Stimulated activated CD4-positive, alpha-beta T cell treated with anti-CD3 and anti-CD28 coated beads, TNF-alpha, amount 100 ng/mL, for 24 hours (primary cell): ENCODE measurements around the gene CELA3A.
A peak's percentile ranks its signal among the peaks of the same experiment; 100 is the strongest.
"Not testable (repeated sequence)": the region's sequence is repeated elsewhere in the genome, so short reads cannot be mapped to it uniquely, and the experiment has no call there.

Experiments
- DNase-seq, 3 experiments: peaks; one replicate each; pipeline ENCODE4 v3.0.0-alpha.2; 2020; ENCODE audit warnings: low read depth in 3 of 3

Gene CELA3A

DNA sequence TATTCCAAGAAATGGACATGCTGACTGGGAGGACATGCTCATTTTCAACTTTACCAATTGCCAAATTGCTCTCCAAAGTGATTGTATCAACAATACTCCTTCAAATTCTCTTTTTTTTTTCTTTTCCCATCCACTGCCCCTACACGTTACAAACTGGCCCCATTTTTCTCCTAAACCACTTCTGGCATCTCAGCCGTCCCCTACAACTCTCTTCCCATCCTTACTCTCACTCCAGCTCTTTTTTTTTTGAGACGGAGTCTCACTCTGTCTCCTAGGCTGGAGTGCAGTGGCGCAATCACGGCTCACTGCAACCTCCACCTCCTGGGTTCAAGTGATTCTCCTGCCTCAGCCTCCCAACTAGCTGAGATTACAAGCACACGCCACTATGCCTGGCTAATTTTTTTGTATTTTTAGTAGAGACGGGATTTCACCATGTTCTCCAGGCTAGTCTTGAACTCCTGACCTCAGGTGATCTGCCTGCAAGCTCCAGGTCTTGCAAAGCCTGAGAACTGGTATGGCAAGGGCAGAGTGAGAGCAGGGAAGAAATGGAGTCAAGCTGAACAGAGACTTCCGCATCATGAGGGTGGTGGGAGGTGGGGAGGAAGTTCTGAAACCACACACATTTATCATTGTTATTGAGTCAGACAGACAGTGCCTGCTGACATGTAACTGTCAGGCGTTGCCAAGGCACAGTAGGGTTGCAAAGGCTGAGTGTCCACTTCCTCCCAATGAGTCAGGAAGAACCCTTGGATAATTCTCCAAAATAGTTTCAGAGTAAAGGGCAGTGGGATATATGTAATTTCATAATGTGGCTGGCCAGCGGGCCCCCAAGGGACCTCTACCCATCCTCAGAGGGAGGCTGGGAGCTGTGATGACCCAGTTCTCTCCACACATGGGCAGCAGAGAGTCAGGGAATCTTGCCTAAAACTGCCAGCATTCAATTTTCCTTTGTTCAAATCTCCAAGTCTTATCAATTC, 17.4 kb downstream of the CELA3A start:
- peak; percentile 48 to 63 (median 58) for DNase-seq

DNA sequence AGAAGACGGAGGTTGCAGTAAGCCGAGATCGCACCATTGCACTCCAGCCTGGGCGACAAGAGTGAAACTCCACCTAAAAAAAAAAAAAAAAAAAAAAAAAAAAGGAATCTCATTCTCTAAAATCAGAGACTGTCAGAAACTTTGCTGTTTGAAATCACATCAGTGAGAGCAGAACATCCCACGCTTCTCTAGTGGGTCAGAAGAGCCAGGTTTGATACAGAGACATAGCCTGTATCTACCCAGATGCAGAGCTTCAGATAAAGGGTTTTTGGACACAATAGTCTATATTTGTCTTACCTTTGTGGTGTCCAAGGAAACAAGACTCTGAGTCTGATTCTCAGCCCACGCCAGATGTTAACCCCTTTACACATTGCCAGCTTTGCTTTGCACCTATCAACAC, 19.6 kb downstream of the CELA3A start:
- no peak for DNase-seq

DNA sequence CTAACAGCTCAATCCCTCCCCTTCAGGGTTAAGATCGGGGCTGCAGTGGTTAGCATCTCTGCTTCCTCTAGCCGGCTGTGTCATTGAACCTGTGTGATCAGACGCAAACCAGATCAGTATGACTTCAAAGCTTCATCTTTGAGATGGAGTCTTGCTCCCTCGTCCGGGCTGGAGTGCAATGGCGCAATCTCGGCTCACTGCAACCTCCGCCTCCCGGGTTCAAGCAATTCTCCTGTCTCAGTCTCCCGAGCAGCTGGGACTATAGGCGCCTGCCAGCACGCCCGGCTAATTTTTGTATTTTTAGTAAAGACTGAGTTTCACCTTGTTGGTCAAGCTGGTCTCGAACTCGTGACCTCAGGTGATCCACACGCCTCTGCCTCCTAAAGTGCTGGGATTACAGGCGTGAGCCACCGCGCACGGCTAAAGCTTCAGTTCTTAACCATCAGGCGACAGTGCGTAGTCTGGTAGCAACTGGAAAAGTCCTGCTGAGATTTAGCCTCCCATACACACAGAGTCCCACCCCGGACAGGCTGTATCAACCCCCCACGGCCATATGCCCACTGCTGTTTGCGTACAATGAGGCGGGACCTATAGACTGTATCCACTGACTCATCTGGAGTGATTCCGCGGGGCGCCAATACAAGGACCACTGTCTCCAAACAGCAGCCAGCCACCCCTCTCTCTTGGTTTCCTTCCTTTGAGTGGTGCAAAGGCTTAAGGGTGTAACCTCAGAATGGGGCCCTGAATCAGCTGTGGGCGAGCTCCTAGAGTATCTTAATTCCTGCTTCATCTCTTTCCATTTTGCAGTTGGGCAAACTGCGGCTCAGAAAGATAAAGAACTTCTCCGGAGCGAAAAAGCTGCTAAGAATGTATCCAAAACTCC, 23.3 kb downstream of the CELA3A start:
- peak; percentile 48 to 63 (median 61) for DNase-seq

DNA sequence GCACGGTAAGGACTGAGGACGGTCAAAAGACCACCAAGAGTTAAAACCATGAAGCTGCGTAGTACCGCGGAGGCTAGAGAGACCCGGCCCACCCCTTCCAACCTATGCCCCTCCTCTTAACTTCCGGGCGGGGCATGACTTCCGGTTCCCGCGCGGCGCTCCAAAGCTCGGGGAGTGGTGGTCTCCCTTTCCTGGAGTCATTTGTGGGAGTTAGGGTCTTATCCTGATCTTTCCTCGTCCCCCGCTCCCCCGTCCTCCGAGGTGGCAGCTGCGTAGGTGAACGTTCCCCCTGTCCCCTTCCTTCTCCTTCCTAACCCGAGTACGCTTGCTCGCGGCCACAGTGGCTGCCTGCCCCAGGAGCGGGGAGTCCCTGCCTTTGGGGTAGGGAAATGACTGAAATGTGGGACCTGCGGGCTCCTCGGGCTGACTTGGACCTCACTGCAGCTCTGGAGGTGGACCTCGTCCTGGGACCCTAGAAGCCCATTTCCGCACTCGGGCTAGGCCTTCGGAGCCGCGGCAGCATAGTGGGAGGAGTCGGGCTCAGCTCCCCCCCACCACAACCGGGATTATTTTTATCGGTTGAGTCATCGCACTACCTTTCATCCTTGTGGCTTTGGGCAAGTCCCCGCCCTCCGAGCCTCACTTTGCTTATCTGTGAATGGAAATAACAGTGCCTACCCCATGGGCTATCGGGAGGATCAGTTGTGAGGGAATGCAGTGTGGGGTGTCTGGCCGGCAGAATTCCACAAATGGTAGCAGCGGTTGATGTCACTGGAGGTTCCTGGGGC, 24.1 kb downstream of the CELA3A start:
- peak; percentile 81 to 87 (median 86) for DNase-seq

DNA sequence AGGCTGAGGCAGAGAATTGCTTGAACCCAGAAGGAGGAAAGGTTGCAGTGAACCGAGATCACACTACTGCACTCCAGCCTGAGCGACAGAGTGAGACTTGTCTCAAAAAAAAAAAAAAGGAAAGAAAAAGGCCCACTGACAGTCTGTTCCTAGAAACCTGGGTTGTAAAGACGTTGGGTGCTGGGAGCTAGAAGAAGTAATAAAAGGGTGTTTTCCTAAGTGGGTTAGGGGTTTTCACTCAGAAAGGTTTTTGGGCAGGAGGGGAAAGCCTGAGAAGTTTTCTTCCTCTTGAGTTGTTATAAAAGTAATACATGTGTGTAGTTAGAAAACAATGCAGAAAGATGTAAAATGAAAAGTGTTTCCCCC, 25.4 kb downstream of the CELA3A start:
- no peak for DNase-seq

DNA sequence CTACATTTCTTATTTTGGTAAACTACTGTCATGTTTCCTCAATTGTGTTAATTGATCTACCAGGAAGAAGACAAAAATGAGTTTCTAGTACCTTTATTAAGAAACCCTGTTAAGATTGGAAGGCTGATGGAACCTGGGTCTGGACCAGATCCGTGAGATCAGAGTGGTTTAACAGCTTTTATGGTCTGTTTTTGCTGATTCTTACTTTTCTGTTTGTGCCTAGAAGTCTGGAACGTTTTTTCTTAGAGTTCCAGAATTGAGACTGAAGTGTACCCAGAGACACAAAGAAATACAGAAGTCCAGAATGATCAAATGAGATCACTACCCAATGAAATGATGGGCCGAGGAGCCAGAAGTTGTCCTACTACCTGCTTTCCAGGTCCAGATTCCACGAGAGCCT, 28.6 kb downstream of the CELA3A start:
- no peak for DNase-seq

DNA sequence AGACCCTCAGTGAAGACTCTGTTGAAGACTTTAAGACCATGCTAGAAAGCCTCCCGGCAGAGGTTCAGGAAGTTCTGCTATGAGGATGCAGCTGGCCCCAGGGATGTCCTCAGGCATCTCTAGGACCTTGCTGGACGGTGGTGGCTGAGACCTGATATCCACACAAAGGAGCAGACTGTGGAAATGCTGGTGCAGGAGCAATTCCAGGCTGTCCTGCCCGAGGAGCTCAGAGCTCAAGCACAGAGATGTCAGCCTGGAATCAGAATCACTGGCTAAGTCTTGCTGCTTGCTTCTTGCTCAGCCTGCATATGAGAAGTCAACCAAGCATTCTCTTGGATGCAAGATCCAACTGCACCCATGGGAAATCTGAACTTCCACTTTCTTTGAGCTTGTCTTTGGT, 29.0 kb downstream of the CELA3A start:
- no peak for DNase-seq

DNA sequence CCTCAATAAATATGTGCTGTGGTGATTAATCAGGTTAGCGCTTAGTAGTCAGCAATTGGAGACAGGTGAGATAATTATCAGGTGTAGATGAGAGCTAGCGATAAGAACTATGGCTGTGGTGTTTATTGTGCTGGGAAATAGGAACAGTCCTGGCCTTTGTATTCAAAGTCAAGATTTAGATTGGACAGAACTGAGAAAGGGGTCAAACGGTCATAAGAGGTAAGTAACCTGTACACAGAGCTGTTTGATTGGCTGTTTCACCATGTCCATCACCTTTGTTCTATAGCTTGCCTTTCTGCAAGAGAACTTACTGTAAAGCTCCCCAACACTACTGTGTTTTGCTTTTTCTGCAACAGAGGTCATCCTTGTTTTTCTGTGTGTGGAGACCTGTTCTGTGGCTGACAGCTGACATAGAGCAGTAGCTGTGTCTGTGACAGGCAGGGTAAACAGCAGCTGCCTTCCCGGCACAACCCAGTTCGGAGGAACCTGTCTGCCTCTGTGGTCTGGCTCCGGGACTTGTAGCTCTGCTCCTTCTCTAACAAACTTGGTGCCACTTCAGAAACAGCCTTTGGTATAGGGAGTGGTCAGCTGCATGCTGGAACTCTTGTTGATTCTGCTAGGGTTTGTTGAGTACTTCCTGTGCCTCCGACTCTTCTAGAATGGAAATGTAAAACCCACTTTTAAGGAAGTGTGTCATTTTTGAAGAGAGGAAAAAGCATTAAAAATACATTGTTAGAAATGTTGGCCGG, 29.9 kb downstream of the CELA3A start:
- no peak for DNase-seq

DNA sequence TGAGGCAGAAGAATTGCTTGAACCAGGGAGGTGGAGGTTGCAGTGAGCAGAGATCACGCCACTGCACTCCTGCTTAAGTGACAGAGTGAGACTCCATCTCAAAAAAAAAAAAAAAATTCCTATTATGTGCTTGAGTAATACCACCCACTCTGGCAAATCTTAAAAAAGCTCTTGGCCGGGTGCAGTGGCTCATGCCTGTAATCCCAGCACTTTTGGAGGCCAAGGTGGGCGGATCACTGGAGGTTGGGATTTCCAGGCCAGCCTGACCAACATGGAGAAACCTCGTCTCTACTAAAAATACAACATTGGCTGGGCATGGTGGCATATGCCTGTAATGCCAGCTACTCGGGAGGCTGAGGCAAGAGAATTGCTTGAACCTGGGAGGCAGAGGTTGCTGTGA, 33.4 kb downstream of the CELA3A start:
- DNase-seq: not testable (repeated sequence)

DNA sequence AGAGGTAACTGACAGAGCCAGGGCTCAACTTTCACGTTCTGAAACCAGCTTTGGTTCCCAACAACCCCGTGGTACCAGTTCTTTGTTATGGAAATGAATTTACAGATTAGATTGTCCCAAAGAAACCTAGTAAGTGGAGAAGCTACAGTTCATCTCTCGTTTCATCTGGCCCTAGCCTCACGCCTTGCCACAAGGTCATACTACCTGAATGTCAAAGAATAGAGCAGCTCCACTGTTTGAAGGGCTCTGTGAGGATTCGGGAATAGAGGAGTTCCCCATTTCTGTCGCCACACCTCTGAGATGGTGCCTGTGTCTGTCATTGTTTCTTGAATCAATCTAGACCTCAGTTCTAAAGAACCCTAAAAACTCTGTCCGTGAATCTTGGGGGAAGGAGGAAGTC, 36.1 kb downstream of the CELA3A start:
- no peak for DNase-seq

DNA sequence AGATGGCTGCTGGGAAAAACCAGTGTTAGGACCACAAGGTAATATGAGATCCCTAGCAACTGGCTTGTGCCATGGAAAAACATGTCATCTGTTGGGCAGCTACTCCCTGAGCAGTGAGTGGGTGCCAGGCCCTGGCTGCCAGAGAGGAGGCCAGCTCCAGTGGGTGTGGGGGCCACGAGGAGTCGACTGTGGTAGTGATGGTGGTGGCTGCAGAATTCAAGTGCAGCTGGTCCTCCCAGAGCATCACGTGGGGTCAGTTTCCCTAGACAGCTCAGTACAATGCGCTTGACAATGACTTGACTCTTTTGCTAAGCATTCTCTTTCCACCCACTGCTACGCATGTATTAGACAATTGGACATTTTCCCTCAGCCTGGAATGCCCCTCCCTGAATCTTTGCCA, 36.6 kb downstream of the CELA3A start:
- no peak for DNase-seq

DNA sequence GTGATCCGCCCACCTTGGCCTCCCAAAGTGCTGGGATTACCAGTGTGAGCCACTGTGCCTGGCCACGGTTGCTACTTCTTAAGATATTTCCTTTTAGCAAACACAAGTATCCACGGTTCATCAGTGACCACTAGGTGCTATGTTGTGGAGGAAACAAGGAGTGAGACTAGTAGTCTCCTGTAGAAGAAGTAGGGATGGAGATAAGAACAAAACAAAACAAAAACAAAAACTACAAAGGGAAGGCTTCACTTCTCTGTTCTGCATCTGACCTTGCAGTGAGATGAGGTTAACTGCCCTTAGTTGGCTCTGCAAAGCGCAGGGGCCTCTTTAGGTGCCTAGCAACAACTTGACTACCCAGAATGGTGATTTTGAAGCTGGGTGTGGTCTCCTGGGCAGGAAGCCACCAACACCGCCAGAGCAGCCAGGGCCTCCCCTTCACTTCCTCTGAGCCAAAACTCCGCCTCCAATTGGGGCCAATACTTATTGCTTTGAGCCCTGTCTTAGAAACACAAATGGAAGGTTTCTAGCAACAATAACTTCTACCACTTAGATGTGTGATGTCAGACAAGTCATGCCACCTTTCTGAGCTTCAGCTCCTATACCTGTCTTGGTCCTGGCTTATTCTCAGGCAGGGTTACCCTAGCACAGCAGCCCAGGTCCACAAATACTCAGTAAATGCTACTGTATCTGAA, 38.3 kb downstream of the CELA3A start:
- peak; percentile 66 to 82 (median 73) for DNase-seq

DNA sequence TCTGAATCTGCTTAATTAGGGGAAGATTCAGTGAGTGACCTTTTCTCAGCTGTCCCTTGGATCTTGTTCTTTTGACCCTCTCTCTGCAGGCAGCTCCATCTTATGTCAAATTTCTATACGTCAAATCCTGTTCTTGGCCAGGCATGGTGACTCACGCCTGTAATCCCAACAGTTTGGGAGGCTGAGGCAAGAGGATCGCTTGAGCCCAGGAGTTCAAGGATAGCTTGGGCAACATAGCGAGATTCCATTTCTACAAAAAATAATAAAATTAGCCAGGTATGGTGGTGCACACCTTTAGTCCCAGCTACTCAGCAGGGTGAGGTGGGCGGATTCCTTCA, 38.8 kb downstream of the CELA3A start:
- DNase-seq: no peak

DNA sequence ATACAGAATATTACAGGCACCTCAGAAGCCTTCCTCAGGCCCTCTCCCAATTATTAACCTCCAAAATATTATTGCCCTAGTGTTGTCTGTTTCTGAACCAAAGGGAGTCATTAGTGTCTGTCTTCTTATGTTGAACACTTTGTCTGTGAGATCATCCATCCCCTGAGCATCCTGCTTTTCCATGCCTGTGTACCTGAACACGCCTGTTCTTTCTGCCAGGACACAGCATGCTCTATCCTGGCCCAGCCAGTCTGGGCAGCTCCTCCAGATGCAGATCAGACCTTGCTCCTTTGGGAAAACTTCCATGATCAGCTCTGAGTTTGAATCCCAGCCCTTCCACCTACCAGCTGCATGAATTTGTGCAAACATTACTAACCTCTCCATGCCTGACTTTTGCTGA, 40.0 kb downstream of the CELA3A start:
- no peak for DNase-seq

DNA sequence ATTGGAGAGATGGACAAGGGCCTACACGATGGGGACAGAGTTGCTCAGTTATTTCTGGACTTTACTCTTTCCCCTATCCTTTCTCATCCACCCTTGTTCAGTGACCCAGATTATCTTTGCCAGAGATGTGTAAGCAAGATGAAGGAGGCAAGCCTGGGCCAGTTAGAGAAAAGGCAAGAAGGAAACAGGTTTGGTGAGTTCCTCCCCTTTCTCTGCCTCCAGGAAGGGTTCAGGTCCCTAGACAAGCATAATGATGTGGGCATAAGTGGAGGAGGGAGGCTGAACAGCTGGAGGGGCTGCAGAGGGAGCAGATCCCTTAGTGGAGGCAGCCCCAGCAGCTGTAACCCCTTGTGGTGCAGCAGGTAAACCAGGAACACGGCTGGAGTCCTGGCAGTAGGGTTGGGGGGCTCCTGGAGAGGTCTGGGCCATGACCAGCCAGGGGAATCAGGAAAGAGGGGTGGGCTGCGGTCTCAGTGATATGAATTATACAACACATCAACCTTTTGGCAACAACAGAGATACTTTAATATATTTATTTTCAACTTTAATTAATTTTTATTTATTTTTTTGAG, 41.8 kb downstream of the CELA3A start:
- no peak for DNase-seq

DNA sequence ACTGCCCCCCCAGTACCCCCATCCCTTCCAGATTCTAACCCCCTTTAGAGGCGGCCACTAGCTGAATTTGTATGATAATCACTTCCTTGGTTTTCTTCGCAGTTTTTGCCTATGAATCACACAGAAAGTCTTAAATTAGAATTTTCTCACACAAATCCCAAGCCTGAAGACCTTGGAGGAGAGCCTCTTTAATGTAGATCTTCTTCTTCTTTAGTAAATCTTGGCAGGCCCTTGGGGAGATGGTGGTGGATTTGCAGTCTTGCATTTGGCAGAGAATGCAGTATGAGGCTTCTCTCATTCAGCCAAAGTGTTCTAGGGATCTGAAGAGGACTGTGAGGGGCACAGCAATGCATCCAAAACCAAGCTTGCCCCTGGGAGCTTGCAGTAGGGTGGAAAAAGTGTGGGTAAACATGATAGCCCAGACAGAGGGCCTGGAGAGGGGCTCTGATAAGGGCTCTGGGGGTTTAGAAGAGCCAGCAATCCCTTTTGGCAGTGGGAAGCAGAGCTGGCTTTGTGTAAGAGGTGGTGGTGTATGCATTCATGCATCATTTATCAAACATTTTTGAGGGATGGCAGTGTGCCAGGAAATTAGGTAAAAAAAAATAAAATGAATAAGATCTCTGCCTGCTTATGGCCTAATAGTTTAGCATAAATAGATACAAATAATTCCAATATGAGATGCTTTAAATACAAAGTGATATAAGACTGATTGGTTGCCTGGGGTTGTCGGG, 43.4 kb downstream of the CELA3A start:
- DNase-seq: no peak

DNA sequence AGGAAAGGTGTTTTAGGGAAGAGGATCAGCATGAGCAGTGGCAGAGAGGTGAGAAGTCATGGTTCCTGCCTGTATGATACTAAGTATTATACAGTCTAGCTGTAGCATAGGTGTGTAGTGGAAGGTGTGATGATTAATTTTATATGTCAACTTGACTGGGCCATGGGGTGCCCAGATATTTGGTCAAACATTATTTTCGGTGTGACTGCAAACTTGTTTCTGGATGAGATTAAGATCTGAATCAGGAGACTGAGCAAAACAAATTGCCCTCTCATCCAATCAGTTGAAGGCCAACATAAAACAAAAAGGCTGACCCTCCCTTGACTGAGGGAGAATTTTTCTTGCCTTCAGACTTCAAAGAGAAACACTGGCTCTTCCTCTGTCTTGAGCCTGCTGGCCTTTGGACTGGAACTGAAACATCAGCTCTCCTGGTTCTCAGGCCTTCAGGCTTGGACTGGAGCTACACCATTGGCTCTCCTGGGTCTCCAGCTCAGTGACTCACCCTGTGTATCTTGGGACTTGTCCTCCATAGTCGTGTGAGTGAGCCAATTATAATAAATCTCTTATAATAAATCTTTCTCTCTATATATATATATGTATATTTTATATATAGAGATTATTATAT, 44.3 kb downstream of the CELA3A start:
- DNase-seq: no peak

DNA sequence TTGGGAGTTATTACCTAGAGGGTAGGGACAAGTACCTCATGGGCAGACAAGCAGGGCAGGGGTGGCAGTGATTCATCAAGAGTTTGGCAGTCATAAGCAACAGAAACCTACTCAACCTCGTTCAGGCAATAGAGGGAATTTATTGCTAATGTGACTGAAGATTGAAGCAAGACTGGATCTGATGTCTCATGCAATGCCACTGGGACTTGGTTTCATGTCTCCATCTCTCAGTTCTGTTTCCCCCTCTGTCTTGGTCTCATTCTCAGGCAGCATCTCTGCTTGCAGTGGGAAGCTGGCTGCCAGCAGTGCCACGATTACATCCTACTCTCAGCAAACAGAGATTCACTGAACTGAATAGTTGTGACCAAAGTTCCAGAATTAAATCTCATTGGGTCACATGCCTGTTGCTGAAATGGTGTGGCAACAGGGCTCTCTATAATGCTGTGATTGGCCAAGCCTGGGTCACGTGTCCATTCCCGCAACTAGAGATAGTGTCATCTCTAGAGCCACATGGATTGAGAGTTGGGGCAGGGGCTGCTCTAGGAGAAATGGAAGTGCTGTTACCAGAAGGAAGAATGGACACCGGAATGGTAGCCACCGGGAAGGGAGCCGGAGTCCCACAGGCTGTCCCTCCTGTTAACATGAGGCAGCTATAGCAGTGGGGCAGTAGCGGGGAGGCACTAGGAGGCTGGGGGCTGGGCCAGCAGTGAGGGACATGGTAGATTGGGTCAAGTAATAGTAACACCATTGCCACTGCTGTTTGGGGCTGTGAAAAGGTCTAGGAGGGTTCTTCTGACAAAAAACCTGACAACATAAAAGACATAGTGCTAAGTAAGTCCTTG, 47.1 kb downstream of the CELA3A start:
- peak; percentile 13 to 46 (median 37) for DNase-seq
